Measurements from ENCODE around the gene MEIOB.

The MEIOB gene

GRCh38 chr16:1786242-1787055 is 85.5 kb downstream of the MEIOB start:
- no peak for DNase-seq (ENCODE audit: low read depth)

GRCh38 chr16:1785846-1786170 is 86.2 kb downstream of the MEIOB start:
- DNase-seq (ENCODE audit: low read depth), result no peak

GRCh38 chr16:1784977-1785845 is 86.8 kb downstream of the MEIOB start:
- DNase-seq (ENCODE audit: low read depth), result no peak
